Central memory CD4-positive, alpha-beta T cell (primary cell): Measurements from ENCODE around the gene SRSF6.
"Not testable (repeated sequence)": the region's sequence is repeated elsewhere in the genome, so short reads cannot be mapped to it uniquely, and the experiment has no call there.

ENCODE experiments used
- DNase-seq: peaks from one replicate; pipeline ENCODE4 v3.0.0; 2022

Gene SRSF6

GRCh38 chr20:43477193-43477592 lies 19.5 kb downstream of the SRSF6 start:
- no peak for DNase-seq

GRCh38 chr20:43477619-43478018 lies 19.9 kb downstream of the SRSF6 start:
- no peak for DNase-seq

- DNase-seq: no peak
Observed at GRCh38 chr20:43490038-43490437, 32.3 kb downstream of the SRSF6 start.

- no peak for DNase-seq
Observed at GRCh38 chr20:43492101-43492500, 34.4 kb downstream of the SRSF6 start.

GRCh38 chr20:43495388-43495787 lies 37.7 kb downstream of the SRSF6 start:
- no peak for DNase-seq

- DNase-seq: not testable (repeated sequence)
Observed at GRCh38 chr20:43502021-43502420, 44.3 kb downstream of the SRSF6 start.

- no peak for DNase-seq
Observed at GRCh38 chr20:43506238-43506637, 48.5 kb downstream of the SRSF6 start.

- DNase-seq: no peak
Observed at GRCh38 chr20:43507150-43508080, 49.7 kb downstream of the SRSF6 start, which contains the start of gene L3MBTL1. L3MBTL1 (plus strand) TSS chr20:43507697; CDS start chr20:43513504, 5,807 bp downstream.

GRCh38 chr20:43508106-43508505 lies 50.4 kb downstream of the SRSF6 start:
- DNase-seq: no peak

GRCh38 chr20:43508604-43509040 lies 50.9 kb downstream of the SRSF6 start:
- DNase-seq: no peak

GRCh38 chr20:43511879-43512278 lies 54.2 kb downstream of the SRSF6 start:
- no peak for DNase-seq

- no peak for DNase-seq
Observed at GRCh38 chr20:43513372-43513930, 55.8 kb downstream of the SRSF6 start.
